IPS-15b (cell line): ENCODE results near the gene CCNA2.

Experiments used
- H3K27me3 ChIP-seq: one replicate; pipeline ENCODE4 v1.6.1; 2013; ENCODE audit warnings: low read length; ENCODE audit not compliant: control insufficient read depth, insufficient read depth
- H3K36me3 ChIP-seq: one replicate; pipeline ENCODE4 v1.6.1; 2013; ENCODE audit warnings: low read length; ENCODE audit not compliant: control insufficient read depth, insufficient read depth
- H3K4me1 ChIP-seq: one replicate; pipeline ENCODE4 v1.6.1; 2013; ENCODE audit warnings: mild to moderate bottlenecking, low read length; ENCODE audit not compliant: control insufficient read depth, insufficient read depth
- H3K4me3 ChIP-seq: one replicate; pipeline ENCODE4 v1.5.1; 2013; ENCODE audit warnings: low read depth, low read length
- H3K9ac ChIP-seq: one replicate; pipeline ENCODE4 v1.6.1; 2013; ENCODE audit warnings: low read depth, mild to moderate bottlenecking, low read length
- H3K9me3 ChIP-seq: one replicate; pipeline ENCODE4 v1.6.1; 2013; ENCODE audit warnings: mild to moderate bottlenecking, low read length; ENCODE audit not compliant: control insufficient read depth, insufficient read depth

The CCNA2 gene

DNA sequence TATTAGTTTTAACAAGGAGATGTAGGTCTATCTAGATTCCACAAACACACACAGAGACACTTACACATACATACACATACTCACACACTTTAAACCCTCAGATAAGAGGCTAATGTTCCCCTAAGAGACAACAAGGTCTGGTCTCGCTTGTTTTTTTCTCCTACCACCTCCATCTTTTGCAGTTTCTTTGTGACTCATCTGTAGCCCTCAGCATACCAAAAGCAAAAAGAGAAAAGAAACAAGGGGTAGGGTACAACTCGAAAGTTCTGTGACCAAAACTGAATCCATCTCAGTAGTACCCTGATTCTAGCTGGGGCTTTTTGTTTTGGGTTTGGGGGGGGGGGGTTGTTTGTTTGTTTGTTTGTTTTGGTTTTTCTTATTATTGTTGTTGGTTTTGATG lies 34.8 kb downstream of the CCNA2 start:
- Histone ChIP-seq H3K4me3 (no peak overlapping the region), H3K36me3 (no peaks in the 10 kb centered on the region), H3K9ac (no peak overlapping the region), H3K4me1 (no peaks in the 10 kb centered on the region), H3K27me3 (no peaks in the 10 kb centered on the region), H3K9me3 (no peaks in the 10 kb centered on the region)

DNA sequence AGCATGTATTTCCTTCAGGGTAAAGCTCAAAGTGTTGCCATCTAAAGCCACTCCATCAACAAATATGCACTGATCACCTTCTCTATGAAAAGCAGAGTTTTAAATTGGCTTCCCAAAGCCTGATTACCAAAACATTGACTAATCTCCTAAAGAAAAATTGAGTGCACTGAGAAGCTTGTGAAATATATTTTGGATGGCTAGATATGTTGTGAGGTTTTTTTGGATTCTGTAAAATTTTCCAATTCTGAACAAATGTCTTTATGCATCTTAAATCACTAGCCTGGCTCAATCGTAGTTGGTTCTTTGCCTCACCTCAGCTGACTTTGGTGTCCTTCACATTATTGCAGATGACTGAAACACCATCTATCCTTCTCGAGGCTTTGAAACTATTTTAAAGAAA lies 37.5 kb downstream of the CCNA2 start:
- Histone ChIP-seq H3K27me3 (no peaks in the 10 kb centered on the region), H3K36me3 (no peaks in the 10 kb centered on the region), H3K4me3 (no peak overlapping the region), H3K9me3 (no peaks in the 10 kb centered on the region), H3K4me1 (no peaks in the 10 kb centered on the region), H3K9ac (no peak overlapping the region)

DNA sequence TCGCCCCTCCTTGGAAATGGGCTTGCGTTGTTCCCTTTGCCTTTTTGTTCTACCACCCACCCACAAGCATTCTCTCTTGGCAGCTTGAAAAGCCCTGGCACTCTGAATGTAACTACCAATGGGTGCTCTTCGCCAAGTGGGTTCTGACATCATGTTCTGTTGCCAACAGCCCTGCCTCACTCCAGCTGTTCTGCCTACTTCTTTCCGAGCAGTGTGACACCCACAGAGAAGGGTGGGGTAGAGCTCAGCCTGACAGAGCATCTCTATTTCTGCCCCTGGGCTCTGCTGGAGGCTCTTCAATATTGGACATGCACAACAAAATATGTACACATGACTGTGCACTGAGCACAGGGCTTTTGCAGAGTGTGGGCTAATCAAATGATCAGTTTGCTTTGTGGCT lies 38.2 kb downstream of the CCNA2 start:
- Histone ChIP-seq H3K4me3 (no peak overlapping the region), H3K4me1 (no peaks in the 10 kb centered on the region), H3K9ac (no peak overlapping the region), H3K27me3 (no peaks in the 10 kb centered on the region), H3K36me3 (no peaks in the 10 kb centered on the region), H3K9me3 (no peaks in the 10 kb centered on the region)

DNA sequence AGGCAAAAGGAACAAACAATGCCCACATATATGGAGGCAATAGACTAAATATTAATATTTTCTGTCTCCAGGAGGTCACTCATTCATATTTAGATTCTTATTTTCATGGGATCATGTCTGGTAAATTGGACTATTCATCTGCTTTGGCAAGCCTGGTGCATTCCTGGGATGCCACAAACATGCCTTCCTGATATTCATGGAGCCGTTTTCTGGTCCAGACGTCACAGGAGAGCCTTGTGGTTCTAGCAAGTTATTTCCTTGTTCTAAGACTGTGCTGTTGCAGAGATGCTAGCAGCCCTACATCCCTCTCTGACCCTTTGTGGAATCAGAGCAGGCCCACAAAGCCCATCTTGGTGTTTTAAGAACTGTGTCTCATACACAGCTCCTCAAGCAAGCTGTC lies 38.7 kb downstream of the CCNA2 start:
- H3K4me3 ChIP-seq = no peak overlapping the region
- H3K9me3 ChIP-seq = no peaks in the 10 kb centered on the region
- H3K27me3 ChIP-seq = no peaks in the 10 kb centered on the region
- no peaks in the 10 kb centered on the region for H3K4me1 ChIP-seq
- H3K9ac ChIP-seq = no peak overlapping the region
- no peaks in the 10 kb centered on the region for H3K36me3 ChIP-seq

DNA sequence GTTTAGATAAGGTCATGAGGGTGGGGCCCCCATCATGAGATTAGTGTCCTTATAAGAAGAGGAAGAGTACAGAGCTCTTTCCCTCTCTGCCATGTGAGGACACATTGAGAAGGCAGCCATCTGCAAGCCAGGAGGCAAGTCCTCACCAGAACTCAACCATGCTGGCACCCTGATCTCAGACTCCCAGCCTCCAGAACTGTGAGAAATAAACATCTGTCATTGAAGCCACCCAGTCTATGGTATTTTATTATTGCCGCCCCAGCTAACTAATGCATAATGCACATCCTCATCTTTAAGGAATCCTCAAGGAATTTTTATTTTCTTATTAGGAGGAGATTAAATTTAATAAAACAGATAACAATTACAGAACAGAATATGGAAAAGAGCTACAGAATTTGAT lies 39.3 kb downstream of the CCNA2 start:
- H3K36me3 ChIP-seq = no peaks in the 10 kb centered on the region
- no peaks in the 10 kb centered on the region for H3K4me1 ChIP-seq
- no peak overlapping the region for H3K9ac ChIP-seq
- no peaks in the 10 kb centered on the region for H3K9me3 ChIP-seq
- H3K27me3 ChIP-seq = no peaks in the 10 kb centered on the region
- H3K4me3 ChIP-seq = no peak overlapping the region

DNA sequence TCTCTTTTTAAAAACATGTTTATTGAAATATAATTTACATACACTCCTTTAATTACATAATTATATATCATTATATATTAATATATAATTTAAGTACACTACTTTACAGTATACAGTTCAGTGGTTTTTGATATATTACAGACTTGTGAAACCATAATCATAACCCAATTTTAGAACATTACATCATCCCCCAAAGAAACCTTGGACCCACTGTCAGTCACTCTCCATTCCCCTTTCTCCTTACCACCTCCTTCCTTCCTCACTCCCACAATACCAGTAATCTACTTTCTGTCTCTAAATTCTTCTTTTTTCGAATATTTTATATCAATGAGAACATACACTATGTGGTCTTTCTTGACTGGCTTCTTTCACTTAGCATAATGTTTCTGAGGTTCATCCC lies 40.5 kb downstream of the CCNA2 start:
- Histone ChIP-seq H3K9ac (no peak overlapping the region), H3K9me3 (no peaks in the 10 kb centered on the region), H3K27me3 (no peaks in the 10 kb centered on the region), H3K36me3 (no peaks in the 10 kb centered on the region), H3K4me3 (no peak overlapping the region), H3K4me1 (no peaks in the 10 kb centered on the region)

DNA sequence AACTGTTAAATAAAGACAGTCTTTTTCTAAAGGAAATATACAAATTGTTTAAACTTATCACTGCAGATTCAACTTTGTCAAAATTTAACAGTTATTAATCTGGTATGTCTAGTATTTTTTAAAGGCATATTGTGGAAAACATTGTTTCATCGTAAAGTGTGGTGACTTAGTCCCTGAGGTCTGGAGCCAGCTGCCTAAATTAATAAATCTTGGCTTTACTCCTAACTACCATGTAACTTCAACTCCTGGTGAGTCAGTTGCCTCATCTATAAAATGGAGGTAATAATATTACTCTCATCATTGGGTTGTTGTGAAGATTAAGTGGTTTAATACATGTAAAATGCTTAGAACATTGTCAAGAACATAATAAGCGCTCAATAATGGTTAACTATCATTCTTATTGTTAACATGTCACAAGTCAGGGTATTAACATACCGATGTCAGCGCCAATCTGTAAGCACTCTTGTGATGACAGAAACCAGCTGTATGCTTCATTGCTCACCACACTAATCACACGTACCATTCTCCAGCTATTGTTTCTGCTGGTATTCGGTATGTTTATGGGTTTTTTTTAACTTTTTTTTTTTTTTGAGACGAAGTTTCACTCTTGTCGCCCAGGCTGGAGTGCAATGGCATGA lies 44.6 kb downstream of the CCNA2 start:
- no peaks in the 10 kb centered on the region for H3K9me3 ChIP-seq
- H3K4me1 ChIP-seq = no peaks in the 10 kb centered on the region
- H3K27me3 ChIP-seq = no peaks in the 10 kb centered on the region
- no peaks in the 10 kb centered on the region for H3K36me3 ChIP-seq
- no peak overlapping the region for H3K9ac ChIP-seq
- H3K4me3 ChIP-seq = no peak overlapping the region

DNA sequence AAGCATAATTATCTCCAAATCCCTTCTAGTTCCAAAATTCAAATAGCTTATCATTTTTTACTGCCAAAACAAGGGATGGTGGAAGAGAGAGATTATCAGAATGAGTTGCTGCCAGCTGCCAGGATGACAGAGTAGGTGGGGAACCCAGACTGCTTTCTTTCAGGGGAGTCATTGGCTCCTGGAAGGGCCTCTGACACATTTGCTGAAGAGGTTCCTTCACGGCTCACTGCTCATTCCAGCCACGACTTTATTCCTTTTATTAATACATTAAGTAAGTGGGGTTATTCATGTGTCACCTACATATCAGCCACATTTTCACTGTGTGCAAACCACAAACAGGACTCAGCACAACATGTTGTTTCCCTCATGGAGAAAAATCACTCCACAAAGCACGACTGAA lies 46.1 kb downstream of the CCNA2 start:
- Histone ChIP-seq H3K4me3 (no peak overlapping the region), H3K9ac (no peak overlapping the region), H3K9me3 (no peaks in the 10 kb centered on the region), H3K4me1 (no peaks in the 10 kb centered on the region), H3K27me3 (no peaks in the 10 kb centered on the region), H3K36me3 (no peaks in the 10 kb centered on the region)

DNA sequence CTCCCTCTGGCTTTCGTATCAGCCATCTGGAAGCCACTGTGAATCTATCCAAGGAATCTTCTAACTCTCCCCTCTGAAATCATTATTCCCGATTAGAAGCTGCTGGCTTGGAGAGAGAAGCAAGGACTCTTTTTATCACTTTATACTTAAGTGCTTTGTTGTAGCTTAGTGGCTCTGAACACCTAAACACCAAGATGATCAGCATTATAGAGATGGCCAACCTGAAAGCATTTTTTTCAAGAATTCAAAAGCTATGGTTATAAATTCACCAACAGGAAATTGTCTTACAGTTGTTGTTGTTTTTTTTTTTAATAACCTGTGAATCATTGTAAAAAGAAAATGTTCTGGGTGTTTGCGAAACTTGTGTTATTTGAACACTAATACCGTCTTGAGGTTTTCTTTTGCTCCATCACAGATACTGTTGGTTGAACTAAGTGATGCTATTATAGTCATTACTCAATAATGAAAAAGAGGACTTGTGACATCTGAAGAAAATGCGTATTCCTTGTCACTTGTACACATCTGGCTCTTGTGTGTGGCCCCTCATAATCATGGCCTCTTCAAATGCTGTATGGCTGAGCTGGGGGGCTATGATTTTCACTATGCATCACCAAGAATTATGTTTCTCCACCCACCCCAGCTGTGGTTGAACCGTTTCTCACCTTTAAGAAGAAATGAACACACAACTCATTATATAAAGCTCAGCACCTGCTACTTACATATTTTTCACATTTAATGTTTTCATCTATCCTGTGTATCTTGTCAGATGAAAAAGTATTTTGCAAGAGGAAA lies 46.9 kb downstream of the CCNA2 start:
- Histone ChIP-seq H3K4me1 (no peaks in the 10 kb centered on the region), H3K9ac (no peak overlapping the region), H3K27me3 (no peaks in the 10 kb centered on the region), H3K4me3 (no peak overlapping the region), H3K9me3 (no peaks in the 10 kb centered on the region), H3K36me3 (no peaks in the 10 kb centered on the region)

DNA sequence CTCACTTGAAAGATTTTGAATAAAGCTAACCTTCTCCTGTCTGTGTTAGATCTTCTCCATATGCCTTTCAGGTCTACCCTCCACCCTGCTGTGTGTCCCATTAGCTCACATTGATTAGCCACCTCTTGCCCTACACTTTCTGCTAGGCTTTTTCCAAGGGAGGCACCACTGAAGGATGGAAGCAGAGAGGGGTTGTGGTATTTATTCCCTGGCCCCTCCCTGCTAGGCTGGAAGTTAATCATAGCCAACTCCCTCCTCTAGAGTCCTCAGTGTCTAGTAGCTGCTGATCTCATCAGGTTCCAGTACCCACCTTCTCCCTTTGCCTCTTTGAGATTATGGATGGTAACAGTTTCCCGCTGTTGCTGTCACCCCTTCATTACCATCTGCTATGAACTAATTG lies 49.8 kb downstream of the CCNA2 start:
- peaks cover 5% of the 10 kb centered on the region for H3K27me3 ChIP-seq
- no peak overlapping the region for H3K4me3 ChIP-seq
- no peaks in the 10 kb centered on the region for H3K9me3 ChIP-seq
- H3K9ac ChIP-seq = no peak overlapping the region
- H3K4me1 ChIP-seq = no peaks in the 10 kb centered on the region
- H3K36me3 ChIP-seq = no peaks in the 10 kb centered on the region

DNA sequence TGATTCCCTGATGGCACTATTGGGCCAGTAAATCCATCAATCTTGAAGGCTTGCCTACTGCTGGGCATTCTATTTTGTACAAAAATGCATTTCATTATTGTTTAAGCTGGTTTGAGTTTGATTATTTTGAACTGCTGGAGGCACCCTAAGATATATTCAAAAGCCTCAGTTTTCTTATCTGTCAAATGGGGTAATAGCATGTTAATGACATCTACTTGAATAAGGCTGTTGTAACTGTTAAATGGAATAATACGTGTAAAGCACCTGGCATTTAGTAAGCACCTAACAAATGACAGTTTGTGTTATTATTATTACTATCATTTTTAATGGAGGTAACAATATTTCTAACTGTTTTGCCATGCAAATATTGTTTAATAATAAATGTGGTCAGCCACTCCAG lies 51.8 kb downstream of the CCNA2 start:
- Histone ChIP-seq H3K9me3 (no peaks in the 10 kb centered on the region), H3K4me3 (no peak overlapping the region), H3K36me3 (no peaks in the 10 kb centered on the region), H3K27me3 (peaks cover 19% of the 10 kb centered on the region), H3K4me1 (no peaks in the 10 kb centered on the region), H3K9ac (no peak overlapping the region)

DNA sequence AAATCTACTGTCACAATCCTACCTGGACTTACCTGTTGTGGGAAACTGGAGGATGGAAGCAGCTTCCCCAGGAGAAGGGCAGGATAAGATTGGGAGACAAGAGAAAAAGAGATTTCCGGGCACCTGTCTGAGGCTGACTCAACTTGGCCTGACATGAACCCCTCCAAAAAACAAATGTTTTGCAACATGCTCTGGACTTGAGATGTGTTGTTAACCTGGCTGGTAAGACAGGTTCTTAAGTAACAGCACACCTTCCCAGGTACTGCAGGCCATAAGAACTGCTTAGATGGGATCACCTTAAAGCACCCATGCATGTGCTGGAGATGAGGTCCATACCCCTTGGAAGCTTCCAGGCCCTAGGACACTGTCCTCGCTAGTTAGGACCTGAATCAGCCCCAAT lies 54.3 kb downstream of the CCNA2 start:
- Histone ChIP-seq H3K4me1 (peaks cover 9% of the 10 kb centered on the region), H3K9me3 (no peaks in the 10 kb centered on the region), H3K4me3 (no peak overlapping the region), H3K9ac (no peak overlapping the region), H3K27me3 (peaks cover 44% of the 10 kb centered on the region), H3K36me3 (no peaks in the 10 kb centered on the region)
